ENCODE data around the gene RAB37. TPM values are rescaled to one million over a fixed set of nuclear protein-coding genes. Genes with fewer than 3 reads are reported as not detected.

RAB37 gene
- total RNA-seq, 1 experiment from 2014 or later = 2.5 TPM

DNA sequence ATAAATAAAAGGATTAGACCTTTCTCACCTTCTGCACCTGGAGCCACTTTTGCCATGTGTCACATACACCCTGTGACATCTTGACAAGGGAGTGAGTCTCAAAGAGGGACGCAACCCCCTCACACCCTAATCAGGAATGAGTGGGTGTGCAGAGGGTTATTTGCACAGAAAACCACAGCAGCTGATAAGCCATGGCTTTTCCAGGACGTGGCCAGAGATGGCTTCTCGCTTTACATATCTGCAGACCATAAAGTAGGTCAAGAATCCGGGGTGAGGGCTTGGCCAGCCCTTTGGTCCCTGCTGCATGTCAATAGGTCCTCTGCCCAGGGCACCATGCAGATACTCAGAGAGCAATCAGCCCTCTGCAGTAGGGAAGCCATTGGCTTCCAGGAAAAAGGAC, 21.9 kb upstream of the RAB37 start:
- H4K20me1 ChIP-seq (ENCODE audit: control insufficient read depth, insufficient read depth, insufficient read length) = no peaks in the 10 kb centered on the region
- H2AFZ ChIP-seq (ENCODE audit: low read length) = no peak overlapping the region
- WGBS (ENCODE audit: extremely low coverage, insufficient read length, low lambda C conversion rate) = no CpG with 5 or more reads among the region's 4 CpGs
- H2BK20ac ChIP-seq (ENCODE audit: low read depth, low read length, poor library complexity, severe bottlenecking) = no peak overlapping the region
- no peaks in the 10 kb centered on the region for H3K79me2 ChIP-seq (ENCODE audit: insufficient read depth, low read length)
- H3K4me2 ChIP-seq (ENCODE audit: insufficient read depth, insufficient read length, low read length) = no peak overlapping the region
- no peak overlapping the region for H4K91ac ChIP-seq (ENCODE audit: insufficient read length, low read depth, low read length)
- Mint-ChIP-seq H3K4me3 (no peak overlapping the region), H3K36me3 (ENCODE audit: insufficient read depth in 1 of 3, low read depth in 3 of 3) (no peaks in the 10 kb centered on the region), H3K27ac (no peak overlapping the region), H3K4me1 (peaks cover 0 to 5% of the 10 kb centered on the region in 2 experiments; a peak in 1 of 4 replicates), H3K9me3 (no peaks in the 10 kb centered on the region), H3K27me3 (ENCODE audit: low read depth) (peaks cover 36% of the 10 kb centered on the region)
- no peak overlapping the region for H4K8ac ChIP-seq (replicated peaks; ENCODE audit: insufficient read length, low read depth, low read length)
- no peak overlapping the region for H3K27ac ChIP-seq (ENCODE audit: insufficient read length, low read depth, low read length)
- H3K18ac ChIP-seq (ENCODE audit: insufficient read length, low read depth, low read length) = no peak overlapping the region
- H3K14ac ChIP-seq (ENCODE audit: insufficient read depth, low read length) = no peak overlapping the region
- H3K4ac ChIP-seq (ENCODE audit: low read depth, low read length) = no peak overlapping the region
- H2BK5ac ChIP-seq (ENCODE audit: insufficient read length, low read length) = no peak overlapping the region
- no peak overlapping the region for H2BK15ac ChIP-seq (ENCODE audit: low read depth, low read length)
- no peak overlapping the region for H2BK12ac ChIP-seq (ENCODE audit: insufficient read length, low read depth, low read length)
- no peaks in the 10 kb centered on the region for H3K4me1 ChIP-seq (ENCODE audit: insufficient read depth, low read length)
- H3K27me3 ChIP-seq (ENCODE audit: insufficient read depth, low read length) = no peaks in the 10 kb centered on the region
- TF ChIP-seq, protein P1, sequence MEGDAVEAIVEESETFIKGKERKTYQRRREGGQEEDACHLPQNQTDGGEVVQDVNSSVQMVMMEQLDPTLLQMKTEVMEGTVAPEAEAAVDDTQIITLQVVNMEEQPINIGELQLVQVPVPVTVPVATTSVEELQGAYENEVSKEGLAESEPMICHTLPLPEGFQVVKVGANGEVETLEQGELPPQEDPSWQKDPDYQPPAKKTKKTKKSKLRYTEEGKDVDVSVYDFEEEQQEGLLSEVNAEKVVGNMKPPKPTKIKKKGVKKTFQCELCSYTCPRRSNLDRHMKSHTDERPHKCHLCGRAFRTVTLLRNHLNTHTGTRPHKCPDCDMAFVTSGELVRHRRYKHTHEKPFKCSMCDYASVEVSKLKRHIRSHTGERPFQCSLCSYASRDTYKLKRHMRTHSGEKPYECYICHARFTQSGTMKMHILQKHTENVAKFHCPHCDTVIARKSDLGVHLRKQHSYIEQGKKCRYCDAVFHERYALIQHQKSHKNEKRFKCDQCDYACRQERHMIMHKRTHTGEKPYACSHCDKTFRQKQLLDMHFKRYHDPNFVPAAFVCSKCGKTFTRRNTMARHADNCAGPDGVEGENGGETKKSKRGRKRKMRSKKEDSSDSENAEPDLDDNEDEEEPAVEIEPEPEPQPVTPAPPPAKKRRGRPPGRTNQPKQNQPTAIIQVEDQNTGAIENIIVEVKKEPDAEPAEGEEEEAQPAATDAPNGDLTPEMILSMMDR (conservative IDR thresholded peaks at IDR 0.05) = no peak
- no peak overlapping the region for H2AK5ac ChIP-seq (ENCODE audit: insufficient read length, low read length)
- no peak overlapping the region for H3K9ac ChIP-seq (ENCODE audit: extremely low read depth, insufficient read length, low read length)
- no peak overlapping the region for H4K5ac ChIP-seq (ENCODE audit: insufficient read length, low read depth, low read length)
- no peaks in the 10 kb centered on the region for H3K79me1 ChIP-seq (ENCODE audit: insufficient read depth, low read depth, low read length, poor library complexity, severe bottlenecking)
- no peaks in the 10 kb centered on the region for H3K23me2 ChIP-seq (ENCODE audit: insufficient read length, low read depth, low read length, poor library complexity, severe bottlenecking)
- no peaks in the 10 kb centered on the region for H3K9me3 ChIP-seq (ENCODE audit: control insufficient read depth, low read depth, low read length)
- H3K23ac ChIP-seq (ENCODE audit: insufficient read length, low read depth, low read length) = no peak overlapping the region
- no peak overlapping the region for H2BK120ac ChIP-seq (ENCODE audit: low read depth, low read length, poor library complexity, severe bottlenecking)
- H3K56ac ChIP-seq (ENCODE audit: insufficient read length, low read depth, low read length) = no peak overlapping the region
- DNase-seq = no peak
- H3T11ph ChIP-seq (ENCODE audit: low read length) = no peak overlapping the region

Measured in H9 (cell line).